ENCODE results near the gene TCF23. TPM values are rescaled to one million over a fixed set of nuclear protein-coding genes. Genes with fewer than 3 reads are reported as not detected.

The TCF23 gene
- total and polyA plus RNA-seq, 2 of the 8 experiments (the other 6 are each of a cell fraction or from before 2014, with no cell fraction given) = 0.02 TPM; not detected in 1

DNA sequence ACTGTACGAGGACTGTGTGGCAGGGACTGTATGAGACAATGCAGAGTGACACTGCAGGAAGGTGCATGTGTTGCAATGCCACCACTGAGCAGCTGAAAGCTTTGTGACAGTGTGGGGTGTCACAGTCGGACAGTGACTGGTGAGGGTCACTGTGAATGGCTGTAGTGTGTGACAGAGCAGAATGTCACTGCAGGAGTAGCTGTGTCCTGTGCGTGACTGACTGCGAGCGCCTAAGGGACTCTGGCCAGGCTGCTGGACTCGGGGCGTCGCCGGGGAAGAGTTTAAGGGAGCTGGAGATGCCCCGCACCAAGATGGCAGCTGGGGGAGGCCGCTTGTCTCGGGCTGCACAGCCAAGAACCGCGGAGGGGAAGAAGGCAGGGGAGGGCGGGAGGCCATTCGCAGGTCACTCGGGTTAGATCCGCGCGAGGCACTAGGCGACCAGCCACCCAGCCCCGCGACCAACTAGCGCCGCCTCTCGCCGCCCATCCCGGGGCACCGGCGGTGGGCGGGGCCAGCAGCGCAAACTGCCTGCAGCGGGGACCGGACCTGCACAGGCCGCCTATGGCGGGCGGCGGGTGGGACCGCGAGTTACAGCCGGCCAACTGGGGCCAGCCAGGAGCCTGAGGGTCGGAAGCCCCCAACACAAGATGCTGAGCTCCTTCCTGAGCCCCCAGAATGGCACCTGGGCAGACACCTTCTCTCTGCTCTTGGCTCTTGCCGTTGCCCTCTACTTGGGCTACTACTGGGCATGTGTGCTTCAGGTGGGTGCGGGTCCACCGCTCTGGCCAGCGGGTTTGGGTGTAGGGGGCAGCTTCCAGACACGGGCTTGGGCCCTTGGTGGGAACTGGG, 25.3 kb upstream of the TCF23 start, which contains the start of gene ABHD1 (continued):
- TF ChIP-seq RBBP5 (IDR thresholded peaks at IDR 0.05; ENCODE audit: borderline replicate concordance, low read depth, low read length) (peak; percentile 56; the same call in 1 of the 2 replicates), KDM5A (IDR thresholded peaks at IDR 0.05; ENCODE audit: low read length) (no peak), HDAC6 (IDR thresholded peaks at IDR 0.05; ENCODE audit: low read depth, low read length) (no peak), POLR2A (IDR thresholded peaks at IDR 0.05; ENCODE audit: control extremely low read depth in 1 of 2, low read depth in 2 of 2, low read length in 2 of 2) (peak in 1 of 2 experiments; percentile 72; a peak in 2 of 3 replicates), TCF12 (IDR thresholded peaks at IDR 0.05; ENCODE audit: low read depth, low read length) (no peak), SP2 (IDR thresholded peaks at IDR 0.05; ENCODE audit: low read length) (no peak)
